ENCODE measurements around the gene BARD1.
"Not testable (repeated sequence)": the region's sequence is repeated elsewhere in the genome, so short reads cannot be mapped to it uniquely, and the experiment has no call there.

The BARD1 gene

DNA sequence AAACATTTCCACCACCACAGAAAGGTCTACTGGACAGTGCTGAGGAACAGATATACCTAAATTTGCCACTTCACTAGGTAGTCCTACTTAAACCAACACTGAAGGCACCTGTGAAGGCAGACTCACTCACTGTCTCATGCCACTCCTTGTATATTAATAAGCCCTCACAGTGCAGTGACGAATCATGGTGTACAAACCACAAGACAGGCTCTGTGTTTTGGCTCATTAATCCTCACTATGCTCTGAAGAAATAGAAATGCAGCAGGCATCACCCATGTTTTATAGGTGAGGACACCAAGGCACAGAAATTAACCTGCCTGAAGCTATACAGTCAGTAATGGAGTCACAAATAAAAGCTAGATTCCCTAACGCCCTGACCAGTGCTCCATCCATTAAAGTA lies 44.3 kb downstream of the BARD1 start:
- DNase-seq (ENCODE audit: low read depth) = no peak

DNA sequence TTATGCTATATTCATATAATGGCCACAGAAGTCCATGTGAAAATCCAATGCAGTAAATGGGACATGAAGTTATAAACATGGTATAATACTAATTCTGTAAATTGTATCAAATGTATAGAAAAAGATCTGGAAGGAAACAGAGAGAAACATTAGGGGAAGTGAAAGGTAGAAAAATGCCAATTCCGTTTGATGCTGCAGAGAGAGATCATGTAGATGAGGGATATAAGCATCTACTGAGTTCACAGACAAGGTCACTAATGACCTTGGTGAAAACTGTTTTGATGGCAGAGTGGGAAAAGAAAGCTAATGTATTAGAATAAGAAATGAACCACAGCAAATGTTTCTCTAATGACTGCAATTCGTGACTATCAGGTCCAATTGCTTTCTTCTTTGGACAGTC lies 56.0 kb downstream of the BARD1 start:
- no peak for DNase-seq (ENCODE audit: low read depth)

- DNase-seq (ENCODE audit: low read depth) = no peak
Measured at GRCh38 chr2:214750529-214750928, 59.0 kb downstream of the BARD1 start.

DNA sequence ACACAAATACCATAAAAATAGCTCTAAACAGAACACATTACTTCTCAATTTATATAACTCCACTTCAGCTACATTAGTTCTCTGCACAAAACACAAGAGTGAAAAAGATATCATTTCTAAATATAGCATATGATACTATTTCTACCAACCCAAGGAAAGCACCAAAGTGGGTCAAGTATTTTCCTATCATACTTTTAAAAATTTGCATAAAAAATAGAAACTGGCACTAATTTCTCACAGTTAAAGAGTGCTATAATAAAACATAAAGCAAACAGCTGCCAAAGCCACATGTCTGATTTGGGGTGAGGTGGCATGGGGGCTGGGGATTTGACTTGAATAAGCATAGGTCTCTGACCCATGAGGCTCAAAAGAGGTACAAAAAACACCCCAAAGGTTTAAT lies 61.5 kb downstream of the BARD1 start:
- no peak for DNase-seq (ENCODE audit: low read depth)

DNA sequence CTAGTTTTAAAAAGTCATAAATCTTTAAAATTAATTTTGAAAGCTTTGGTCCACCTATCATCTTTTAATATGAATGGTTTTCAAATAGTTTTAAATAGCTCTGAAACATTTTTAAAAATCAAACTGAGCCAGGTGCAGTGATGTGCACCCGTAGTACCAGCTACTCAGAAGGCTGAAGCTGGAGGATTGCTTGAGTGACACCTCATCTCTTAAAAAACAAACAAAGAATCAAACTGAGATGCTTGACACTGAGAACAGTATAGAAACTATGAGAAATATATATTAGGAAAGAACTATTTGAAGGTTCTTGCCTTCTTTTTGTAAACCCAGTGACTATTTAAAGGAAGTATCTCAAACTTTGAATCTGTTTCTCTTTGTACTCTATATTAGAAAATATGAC lies 67.4 kb downstream of the BARD1 start:
- DNase-seq (ENCODE audit: low read depth) = no peak

DNA sequence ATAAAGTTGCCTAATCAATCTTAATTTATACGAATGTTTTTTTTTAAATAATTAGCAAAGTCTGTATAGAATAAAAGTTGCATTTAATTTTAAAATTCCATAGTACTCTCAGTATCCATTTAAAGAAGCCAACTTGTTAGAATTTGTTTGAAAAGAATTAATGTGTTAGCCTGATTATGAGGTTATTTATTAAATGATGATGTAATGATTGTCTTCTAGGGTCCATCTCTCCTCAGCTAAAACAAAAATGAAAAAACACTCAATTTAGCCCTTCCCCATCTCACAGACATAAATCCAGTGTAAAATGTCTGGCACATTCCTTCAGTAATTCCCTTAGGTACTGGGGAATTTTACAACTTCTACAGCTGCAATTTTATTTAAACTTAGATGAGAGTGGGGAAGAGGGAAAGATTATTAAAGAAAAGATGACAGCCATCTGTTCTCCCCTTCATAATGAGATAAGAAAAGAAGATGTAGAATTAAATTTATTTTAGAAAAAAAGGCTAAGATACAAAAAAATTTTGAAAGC lies 68.6 kb downstream of the BARD1 start:
- DNase-seq (ENCODE audit: low read depth) = no peak

DNA sequence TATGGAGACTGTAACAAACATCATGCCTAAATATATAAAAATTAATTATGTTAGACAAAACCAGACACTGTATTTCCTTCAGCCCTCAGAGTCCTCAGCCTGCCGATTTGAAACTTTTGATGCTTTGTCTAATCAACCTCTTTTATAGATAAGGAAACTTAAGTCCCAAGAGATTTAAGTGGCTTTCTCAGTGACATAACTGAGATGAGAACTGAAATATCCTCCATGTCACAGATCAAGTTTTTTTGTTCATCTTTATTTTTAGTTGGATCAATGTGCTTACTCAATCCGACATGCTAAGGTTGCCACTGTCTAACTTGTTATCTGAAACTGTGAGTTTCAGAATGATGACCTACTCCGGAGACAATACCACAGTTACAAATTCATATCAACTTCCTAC lies 72.3 kb downstream of the BARD1 start:
- no peak for DNase-seq (ENCODE audit: low read depth)

GRCh38 chr2:214730800-214731407 lies 78.6 kb downstream of the BARD1 start:
- no peak for DNase-seq (ENCODE audit: low read depth)

GRCh38 chr2:214730248-214730647 lies 79.2 kb downstream of the BARD1 start:
- no peak for DNase-seq (ENCODE audit: low read depth)

GRCh38 chr2:214724741-214725140 lies 84.7 kb downstream of the BARD1 start:
- no peak for DNase-seq (ENCODE audit: low read depth)

DNA sequence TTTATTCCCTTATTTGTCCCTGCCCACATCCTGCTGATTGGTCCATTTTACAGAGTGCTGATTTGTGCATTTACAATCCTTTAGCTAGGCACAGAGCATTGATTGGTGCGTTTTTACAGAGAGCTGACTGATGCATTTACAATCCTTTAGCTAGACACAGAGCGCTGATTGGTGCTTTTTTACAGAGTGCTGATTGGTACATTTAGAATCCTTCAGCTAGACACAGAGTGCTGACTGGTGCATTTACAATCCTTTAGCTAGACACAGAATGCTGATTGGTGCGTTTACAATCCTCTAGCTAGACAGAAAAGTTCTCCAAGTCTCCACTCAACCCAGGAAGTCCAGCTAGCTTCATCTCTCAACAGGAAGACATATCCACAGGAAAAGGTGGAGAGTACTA lies 91.6 kb downstream of the BARD1 start:
- not testable (repeated sequence) for DNase-seq (ENCODE audit: low read depth)

DNA sequence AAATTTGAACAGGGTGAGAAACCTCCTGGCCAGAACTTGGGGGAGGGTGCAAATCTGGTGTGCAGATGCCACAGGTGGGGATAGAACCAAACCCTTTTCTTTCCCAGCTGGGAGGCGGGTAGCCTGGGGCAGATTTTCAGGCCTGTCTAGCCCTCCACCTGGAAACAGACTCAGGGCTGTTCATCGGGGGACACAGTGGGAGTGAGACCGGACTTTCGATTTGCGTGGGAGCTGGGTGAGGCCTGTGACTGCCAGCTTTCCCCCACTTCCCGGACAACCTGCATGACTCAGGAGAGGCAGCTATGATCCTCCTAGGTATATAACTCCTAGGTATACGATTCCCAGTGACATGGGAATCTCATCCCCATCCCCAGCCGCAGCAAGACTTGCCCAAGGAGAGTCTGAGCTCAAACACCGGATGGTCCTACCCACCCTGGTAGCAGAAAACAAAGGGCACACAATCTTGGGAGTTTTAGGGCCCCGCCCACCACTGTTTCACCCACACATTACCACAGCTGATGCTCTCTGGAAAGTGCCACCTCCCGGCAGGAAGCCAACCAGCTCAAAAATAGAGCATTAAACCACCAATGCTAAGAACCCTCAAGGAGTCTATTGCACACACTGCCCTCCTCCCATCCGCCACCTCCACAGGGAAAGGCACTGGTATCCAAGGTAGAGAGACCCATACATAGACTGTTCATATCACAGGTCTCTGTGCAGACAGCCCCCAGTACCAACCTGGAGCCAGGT lies 92.5 kb downstream of the BARD1 start:
- no peak for DNase-seq (ENCODE audit: low read depth)

GRCh38 chr2:214715025-214715424 lies 94.5 kb downstream of the BARD1 start:
- no peak for DNase-seq (ENCODE audit: low read depth)

DNA sequence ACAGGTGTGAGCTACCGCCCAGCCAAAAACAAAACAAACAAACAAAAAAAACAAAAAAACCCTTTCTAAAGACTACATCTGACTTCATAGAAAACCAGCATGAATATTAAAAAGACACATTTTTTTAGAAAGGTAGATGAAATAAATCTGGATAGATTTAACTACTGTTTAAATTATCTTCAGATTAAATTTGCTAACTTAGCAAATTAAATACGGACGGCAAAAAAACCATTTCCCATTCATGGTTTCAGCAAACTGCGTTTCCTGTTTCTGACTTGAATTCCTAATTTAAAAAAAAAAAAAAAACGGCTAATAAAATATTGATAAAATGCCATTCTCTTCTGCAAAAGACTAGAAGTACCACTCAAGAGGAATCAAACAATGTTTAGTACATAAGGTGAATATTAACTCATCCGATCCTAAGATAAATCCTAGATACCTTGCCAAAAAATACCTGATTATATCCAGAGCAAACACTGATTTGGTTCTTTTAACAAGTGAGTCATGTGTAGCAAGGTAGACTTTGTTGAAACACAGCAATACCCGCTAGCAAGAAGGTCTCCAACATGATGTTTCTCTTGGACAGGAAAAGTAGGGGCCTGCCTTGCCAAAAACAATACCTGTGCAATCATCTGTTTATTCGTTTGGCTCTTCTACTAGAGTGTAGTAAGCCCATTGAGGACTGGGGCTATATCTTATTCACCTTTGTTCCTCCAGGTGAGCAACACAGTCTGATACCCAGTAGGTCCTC lies 96.2 kb downstream of the BARD1 start:
- no peak for DNase-seq (ENCODE audit: low read depth)

- no peak for DNase-seq (ENCODE audit: low read depth)
Measured at GRCh38 chr2:214710729-214711128, 98.8 kb downstream of the BARD1 start.

- no peak for DNase-seq (ENCODE audit: low read depth)
Measured at GRCh38 chr2:214706986-214707385, 102.5 kb downstream of the BARD1 start.

DNA sequence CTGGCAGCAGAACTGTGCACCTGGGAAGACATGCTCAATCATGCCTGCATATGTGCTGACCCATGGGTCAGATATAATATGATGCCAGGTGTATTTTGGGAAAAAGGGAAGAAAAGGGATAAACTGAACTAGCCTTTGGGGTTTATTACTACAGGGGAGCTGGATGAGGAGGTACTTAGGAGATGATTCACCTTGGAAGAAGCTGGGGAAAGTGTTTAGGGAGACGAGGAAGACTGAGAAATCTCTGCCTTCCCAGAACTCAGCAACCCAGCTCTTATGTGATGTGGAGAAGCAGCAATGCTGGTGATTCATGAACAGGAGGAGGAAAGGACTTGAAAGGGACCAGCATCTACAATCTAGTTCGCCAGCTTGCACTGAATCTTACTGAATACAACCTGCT lies 110.2 kb downstream of the BARD1 start:
- no peak for DNase-seq (ENCODE audit: low read depth)

GRCh38 chr2:214696681-214697080 lies 112.8 kb downstream of the BARD1 start:
- DNase-seq (ENCODE audit: low read depth) = no peak

- DNase-seq (ENCODE audit: low read depth) = no peak
Measured at GRCh38 chr2:214695789-214696188, 113.7 kb downstream of the BARD1 start.

GRCh38 chr2:214683557-214683956 lies 125.9 kb downstream of the BARD1 start:
- DNase-seq (ENCODE audit: low read depth) = not testable (repeated sequence)

DNA sequence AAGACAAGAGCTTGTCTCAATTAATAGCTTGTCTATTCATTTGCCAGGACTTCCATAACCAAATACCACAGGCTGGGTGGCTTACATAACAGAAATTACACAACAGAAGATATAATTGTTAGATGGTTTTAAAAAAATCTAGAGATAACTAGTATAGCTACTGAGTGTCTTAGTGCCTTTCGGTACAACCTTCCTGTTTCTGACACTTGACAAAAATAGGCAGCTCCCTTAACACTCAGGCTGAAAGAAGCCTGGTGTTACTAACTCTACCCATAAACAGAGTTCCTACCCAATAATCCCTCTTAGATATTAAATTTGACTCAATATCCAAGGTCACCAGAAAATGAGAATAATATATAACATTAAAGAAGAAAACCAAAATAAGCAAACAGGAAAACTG lies 129.7 kb downstream of the BARD1 start:
- no peak for DNase-seq (ENCODE audit: low read depth)

GRCh38 chr2:214676421-214677089 lies 132.9 kb downstream of the BARD1 start:
- DNase-seq (ENCODE audit: low read depth) = no peak

All from stimulated activated CD8-positive, alpha-beta memory T cell treated with anti-CD3 and anti-CD28 coated beads, Interleukin-7, amount 100 ng/mL, for 24 hours (primary cell).